NT2/D1 (cell line): ENCODE data around the gene SPIRE1.

ENCODE experiments used
- SUZ12 ChIP-seq: IDR thresholded peaks from 2 replicates; pipeline ENCODE4 v1.6.1; 2011; ENCODE audit not compliant: insufficient read length, insufficient read depth; ENCODE audit errors: extremely low read depth
- YY1 ChIP-seq: IDR thresholded peaks from 2 replicates; pipeline ENCODE4 v1.6.1; 2011; ENCODE audit not compliant: insufficient read length, insufficient read depth
- ZNF274 ChIP-seq: IDR thresholded peaks from 2 replicates; pipeline ENCODE4 v1.6.1; 2011; ENCODE audit warnings: mild to moderate bottlenecking, low read depth, low read length

DNA sequence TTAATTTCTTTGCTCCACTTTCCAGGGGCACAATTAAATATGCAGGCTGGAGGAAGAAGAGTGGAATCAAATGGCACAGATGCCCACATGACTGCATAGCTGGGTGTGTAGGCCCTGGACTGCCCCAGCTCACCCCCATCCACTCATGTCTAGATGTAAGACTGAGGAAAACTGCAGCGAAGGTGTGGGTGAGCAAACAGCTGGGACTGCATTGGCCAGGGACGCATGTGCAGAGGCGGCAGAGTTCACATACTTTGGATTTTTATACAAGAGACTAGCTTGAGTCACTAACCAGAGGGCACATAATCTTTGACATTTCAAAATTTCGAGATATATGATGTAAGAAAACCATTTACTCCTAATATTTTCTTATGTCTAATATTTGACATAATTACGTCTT is 60.1 kb downstream of the SPIRE1 start:
- TF ChIP-seq ZNF274 (no peak), YY1 (no peak), SUZ12 (no peak)
